T-helper 1 cell (primary cell): ENCODE measurements around the gene TUBB6.

ENCODE experiments used
- DNase-seq, 5 donors: peaks; one replicate each; pipeline ENCODE4 v3.0.0-alpha.2; 2012 to 2020

Gene TUBB6

GRCh38 chr18:12291690-12292089, 16.4 kb upstream of the TUBB6 start:
- DNase-seq = no peak

GRCh38 chr18:12293831-12294230, 14.2 kb upstream of the TUBB6 start:
- DNase-seq = no peak

GRCh38 chr18:12295389-12296086, 12.5 kb upstream of the TUBB6 start:
- DNase-seq = no peak

GRCh38 chr18:12296087-12296403, 12.0 kb upstream of the TUBB6 start:
- no peak for DNase-seq

GRCh38 chr18:12296457-12296856, 11.6 kb upstream of the TUBB6 start:
- no peak for DNase-seq

GRCh38 chr18:12299862-12300261, 8.2 kb upstream of the TUBB6 start:
- DNase-seq = no peak

- no peak for DNase-seq
These were observed 6.6 kb upstream of the TUBB6 start for GRCh38 chr18:12301263-12302005.

- no peak for DNase-seq
These were observed 5.5 kb upstream of the TUBB6 start for GRCh38 chr18:12302391-12303147.

- no peak for DNase-seq
These were observed 3.5 kb upstream of the TUBB6 start for GRCh38 chr18:12304351-12305210.

GRCh38 chr18:12305211-12305610, 2.8 kb upstream of the TUBB6 start:
- DNase-seq = no peak

- DNase-seq = no peak
These were observed 2.0 kb upstream of the TUBB6 start for GRCh38 chr18:12305930-12306629.

GRCh38 chr18:12306752-12307700, 1.0 kb upstream of the TUBB6 start:
- DNase-seq = no peak

GRCh38 chr18:12308386-12309100, 502 bp downstream of the TUBB6 start:
- DNase-seq = peak in 1 of 5 donors; percentile 24

GRCh38 chr18:12309683-12310198, 1.7 kb downstream of the TUBB6 start:
- DNase-seq = no peak

GRCh38 chr18:12310762-12311161, 2.7 kb downstream of the TUBB6 start:
- DNase-seq = no peak

GRCh38 chr18:12312976-12313375, 4.9 kb downstream of the TUBB6 start:
- DNase-seq = no peak

- DNase-seq = no peak
These were observed 5.6 kb downstream of the TUBB6 start for GRCh38 chr18:12313530-12314245.

- no peak for DNase-seq
These were observed 6.7 kb downstream of the TUBB6 start for GRCh38 chr18:12314591-12315305.

GRCh38 chr18:12315490-12315889, 7.4 kb downstream of the TUBB6 start:
- no peak for DNase-seq
